Measurements from ENCODE around the gene AKT1. TPM values are rescaled to one million over a fixed set of nuclear protein-coding genes. Genes with fewer than 3 reads are reported as not detected.

The AKT1 gene
- total and polyA plus RNA-seq, 2 of the 13 experiments (the other 11 are each of a cell fraction or from before 2014, with no cell fraction given): 96.2 to 116 TPM

- TF ChIP-seq BHLHE40 (IDR thresholded peaks at IDR 0.05; ENCODE audit: low read length) (peak; percentile 56; the same call in 1 of the 2 replicates), ZNF589 (CRISPR knock-in tag; conservative IDR thresholded peaks at IDR 0.05) (peak; percentile 90), TOE1 (CRISPR knock-in tag; IDR thresholded peaks at IDR 0.05) (no peak), GABPA (IDR thresholded peaks at IDR 0.05; ENCODE audit: low read depth, low read length) (no peak), GABPA (CRISPR knock-in tag; IDR thresholded peaks at IDR 0.05; ENCODE audit: low read depth) (peak; percentile 70), NFIB (CRISPR knock-in tag; IDR thresholded peaks at IDR 0.05; ENCODE audit: borderline replicate concordance) (peak; percentile 79; the same call in 1 of the 2 replicates), ZNF446 (CRISPR knock-in tag; IDR thresholded peaks at IDR 0.05) (peak; percentile 79; the same call in 1 of the 2 replicates), ZNF670 (CRISPR knock-in tag; IDR thresholded peaks at IDR 0.05; ENCODE audit: borderline replicate concordance) (0 out of 2 replicates have a peak, but pooled peaks have one; percentile 54), ZNF251 (CRISPR knock-in tag; IDR thresholded peaks at IDR 0.05) (0 out of 2 replicates have a peak, but pooled peaks have one; percentile 35), FOXJ3 (CRISPR knock-in tag; IDR thresholded peaks at IDR 0.05; ENCODE audit: borderline replicate concordance) (0 out of 2 replicates have a peak, but pooled peaks have one; percentile 28), SRSF1 (optimal IDR thresholded peaks at IDR 0.05; ENCODE audit: low read depth, low read length) (no peak), PAX8 (CRISPR knock-in tag; IDR thresholded peaks at IDR 0.05; ENCODE audit: borderline replicate concordance) (no peak), ATF7 (IDR thresholded peaks at IDR 0.05) (no peak), ATF7 (CRISPR knock-in tag; IDR thresholded peaks at IDR 0.05) (no peak), SYNCRIP (IDR thresholded peaks at IDR 0.05; ENCODE audit: insufficient read depth, low read depth, low read length) (no peak), ZNF3 (CRISPR knock-in tag; IDR thresholded peaks at IDR 0.05) (no peak), CHD2 (IDR thresholded peaks at IDR 0.05; ENCODE audit: low read depth, low read length) (0 out of 2 replicates have a peak, but pooled peaks have one; percentile 24), ZNF569 (CRISPR knock-in tag; IDR thresholded peaks at IDR 0.05; ENCODE audit: borderline replicate concordance) (peak; percentile 50; the same call in 1 of the 2 replicates), MAF1 (CRISPR knock-in tag; IDR thresholded peaks at IDR 0.05; ENCODE audit: borderline replicate concordance) (no peak), ZNF605 (CRISPR knock-in tag; IDR thresholded peaks at IDR 0.05) (peak; percentile 91), ZBTB38 (CRISPR knock-in tag; IDR thresholded peaks at IDR 0.05) (peak; percentile 99), ZNF550 (CRISPR knock-in tag; IDR thresholded peaks at IDR 0.05; ENCODE audit: borderline replicate concordance) (peak; percentile 37; the same call in 1 of the 2 replicates)
- TF ChIP-seq, protein P1, sequence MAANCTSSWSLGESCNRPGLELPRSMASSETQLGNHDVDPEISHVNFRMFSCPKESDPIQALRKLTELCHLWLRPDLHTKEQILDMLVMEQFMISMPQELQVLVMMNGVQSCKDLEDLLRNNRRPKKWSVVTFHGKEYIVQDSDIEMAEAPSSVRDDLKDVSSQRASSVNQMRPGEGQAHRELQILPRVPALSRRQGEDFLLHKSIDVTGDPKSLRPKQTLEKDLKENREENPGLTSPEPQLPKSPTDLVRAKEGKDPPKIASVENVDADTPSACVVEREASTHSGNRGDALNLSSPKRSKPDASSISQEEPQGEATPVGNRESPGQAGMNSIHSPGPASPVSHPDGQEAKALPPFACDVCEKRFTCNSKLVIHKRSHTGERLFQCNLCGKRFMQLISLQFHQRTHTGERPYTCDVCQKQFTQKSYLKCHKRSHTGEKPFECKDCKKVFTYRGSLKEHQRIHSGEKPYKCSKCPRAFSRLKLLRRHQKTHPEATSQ (CRISPR knock-in tag; IDR thresholded peaks at IDR 0.05; ENCODE audit: borderline replicate concordance): no peak
- TF ChIP-seq, protein P2, sequence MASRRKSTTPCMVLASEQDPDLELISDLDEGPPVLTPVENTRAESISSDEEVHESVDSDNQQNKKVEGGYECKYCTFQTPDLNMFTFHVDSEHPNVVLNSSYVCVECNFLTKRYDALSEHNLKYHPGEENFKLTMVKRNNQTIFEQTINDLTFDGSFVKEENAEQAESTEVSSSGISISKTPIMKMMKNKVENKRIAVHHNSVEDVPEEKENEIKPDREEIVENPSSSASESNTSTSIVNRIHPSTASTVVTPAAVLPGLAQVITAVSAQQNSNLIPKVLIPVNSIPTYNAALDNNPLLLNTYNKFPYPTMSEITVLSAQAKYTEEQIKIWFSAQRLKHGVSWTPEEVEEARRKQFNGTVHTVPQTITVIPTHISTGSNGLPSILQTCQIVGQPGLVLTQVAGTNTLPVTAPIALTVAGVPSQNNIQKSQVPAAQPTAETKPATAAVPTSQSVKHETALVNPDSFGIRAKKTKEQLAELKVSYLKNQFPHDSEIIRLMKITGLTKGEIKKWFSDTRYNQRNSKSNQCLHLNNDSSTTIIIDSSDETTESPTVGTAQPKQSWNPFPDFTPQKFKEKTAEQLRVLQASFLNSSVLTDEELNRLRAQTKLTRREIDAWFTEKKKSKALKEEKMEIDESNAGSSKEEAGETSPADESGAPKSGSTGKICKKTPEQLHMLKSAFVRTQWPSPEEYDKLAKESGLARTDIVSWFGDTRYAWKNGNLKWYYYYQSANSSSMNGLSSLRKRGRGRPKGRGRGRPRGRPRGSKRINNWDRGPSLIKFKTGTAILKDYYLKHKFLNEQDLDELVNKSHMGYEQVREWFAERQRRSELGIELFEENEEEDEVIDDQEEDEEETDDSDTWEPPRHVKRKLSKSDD (CRISPR knock-in tag; IDR thresholded peaks at IDR 0.05; ENCODE audit: low read depth): peak; percentile 91; the same call in 1 of the 2 replicates
- TF ChIP-seq, protein P3, sequence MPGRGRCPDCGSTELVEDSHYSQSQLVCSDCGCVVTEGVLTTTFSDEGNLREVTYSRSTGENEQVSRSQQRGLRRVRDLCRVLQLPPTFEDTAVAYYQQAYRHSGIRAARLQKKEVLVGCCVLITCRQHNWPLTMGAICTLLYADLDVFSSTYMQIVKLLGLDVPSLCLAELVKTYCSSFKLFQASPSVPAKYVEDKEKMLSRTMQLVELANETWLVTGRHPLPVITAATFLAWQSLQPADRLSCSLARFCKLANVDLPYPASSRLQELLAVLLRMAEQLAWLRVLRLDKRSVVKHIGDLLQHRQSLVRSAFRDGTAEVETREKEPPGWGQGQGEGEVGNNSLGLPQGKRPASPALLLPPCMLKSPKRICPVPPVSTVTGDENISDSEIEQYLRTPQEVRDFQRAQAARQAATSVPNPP (CRISPR knock-in tag; IDR thresholded peaks at IDR 0.05): no peak
These were observed 59.5 kb downstream of the AKT1 start (continued) for GRCh38 chr14:104735830-104736642.
